SK-N-SH treated with all-trans-retinoic acid at 6 μM for 48 hours (cell line): ENCODE data around the gene FAM111A.
A peak's percentile ranks its signal among the peaks of the same experiment; 100 is the strongest.
"Not testable (repeated sequence)": the region's sequence is repeated elsewhere in the genome, so short reads cannot be mapped to it uniquely, and the experiment has no call there.

Experiments
- ATAC-seq: fragments of 200-7000 bp; cut with Tn5 transposase; 3 replicates; pipeline ENCODE4 v1.9.1; 2020; ENCODE audit warnings: mild to moderate bottlenecking, moderate library complexity
- ARNTL ChIP-seq: fragments of 450-650 bp; formaldehyde crosslinking; IDR thresholded peaks from 2 replicates; pipeline ENCODE4 v1.5.0; 2020; ENCODE audit warnings: low read depth, mild to moderate bottlenecking, moderate library complexity, borderline replicate concordance
- BACH2 ChIP-seq: fragments of 250-450 bp; sonication (Bioruptor Pico); IDR thresholded peaks from 2 replicates; pipeline ENCODE4 v1.9.0; 2021; ENCODE audit warnings: mild to moderate bottlenecking, borderline replicate concordance
- CSDC2 ChIP-seq: fragments of 250-450 bp; sonication (Bioruptor Pico); IDR thresholded peaks from 2 replicates; pipeline ENCODE4 v1.5.0; 2020; ENCODE audit warnings: mild to moderate bottlenecking, moderate library complexity
- ESRRG ChIP-seq: fragments of 250-450 bp; sonication (Bioruptor Pico); IDR thresholded peaks from 2 replicates; pipeline ENCODE4 v1.6.1; 2021; ENCODE audit warnings: mild to moderate bottlenecking
- GLIS3 ChIP-seq: fragments of 250-450 bp; sonication (Bioruptor Pico); IDR thresholded peaks from 2 replicates; pipeline ENCODE4 v1.5.0; 2020; ENCODE audit warnings: mild to moderate bottlenecking, moderate library complexity
- ISL1 ChIP-seq: fragments of 250-450 bp; sonication (Bioruptor Pico); IDR thresholded peaks from 2 replicates; pipeline ENCODE4 v2.1.2; 2022; ENCODE audit warnings: mild to moderate bottlenecking, moderate library complexity
- OSR1 ChIP-seq: fragments of 250-450 bp; sonication (Bioruptor Pico); IDR thresholded peaks from 2 replicates; pipeline ENCODE4 v1.8.0; 2022; ENCODE audit warnings: moderate library complexity, mild to moderate bottlenecking, inconsistent platforms
- PPARA ChIP-seq: fragments of 250-450 bp; sonication (Bioruptor Pico); IDR thresholded peaks from 2 replicates; pipeline ENCODE4 v1.5.0; 2020; ENCODE audit warnings: mild to moderate bottlenecking, borderline replicate concordance
- RARB ChIP-seq: fragments of 250-450 bp; sonication (Bioruptor Pico); IDR thresholded peaks from 2 replicates; pipeline ENCODE4 v1.8.0; 2021; ENCODE audit warnings: mild to moderate bottlenecking, moderate library complexity
- SNAI2 ChIP-seq: fragments of 250-450 bp; sonication (Bioruptor Pico); IDR thresholded peaks from 2 replicates; pipeline ENCODE4 v1.5.0; 2020; ENCODE audit warnings: mild to moderate bottlenecking, moderate library complexity
- TOX ChIP-seq: fragments of 250-450 bp; sonication (Bioruptor Pico); IDR thresholded peaks from 2 replicates; pipeline ENCODE4 v1.8.0; 2021; ENCODE audit warnings: mild to moderate bottlenecking, moderate library complexity, borderline replicate concordance
- ZC3H10 ChIP-seq: fragments of 250-450 bp; sonication (Bioruptor Pico); IDR thresholded peaks from 2 replicates; pipeline ENCODE4 v1.5.1; 2021; ENCODE audit warnings: mild to moderate bottlenecking, moderate library complexity
- ZFP3 ChIP-seq: fragments of 250-450 bp; sonication (Bioruptor Pico); IDR thresholded peaks from 2 replicates; pipeline ENCODE4 v1.5.0; 2020; ENCODE audit warnings: mild to moderate bottlenecking, moderate library complexity
- ZFP30 ChIP-seq: fragments of 450-650 bp; formaldehyde crosslinking; IDR thresholded peaks from 2 replicates; pipeline ENCODE4 v1.5.0; 2022; ENCODE audit warnings: mild to moderate bottlenecking, moderate library complexity
- ZNF565 ChIP-seq: fragments of 450-650 bp; formaldehyde crosslinking; conservative IDR thresholded peaks from 2 replicates; pipeline ENCODE4 v1.5.0; 2020; ENCODE audit warnings: low read depth, mild to moderate bottlenecking, moderate library complexity
- ZNF70 ChIP-seq: fragments of 450-650 bp; formaldehyde crosslinking; IDR thresholded peaks from 2 replicates; pipeline ENCODE4 v1.5.0; 2020; ENCODE audit warnings: mild to moderate bottlenecking, moderate library complexity
- ZNF8 ChIP-seq: fragments of 450-650 bp; formaldehyde crosslinking; IDR thresholded peaks from 2 replicates; pipeline ENCODE4 v1.5.0; 2020; ENCODE audit warnings: mild to moderate bottlenecking, moderate library complexity
- TF ChIP-seq, protein P1 (sequence below): fragments of 250-450 bp; sonication (Bioruptor Pico); IDR thresholded peaks from 2 replicates; pipeline ENCODE4 v1.5.0; 2020; ENCODE audit warnings: mild to moderate bottlenecking, moderate library complexity
- TF ChIP-seq, protein P2 (sequence below): fragments of 250-450 bp; sonication (Bioruptor Pico); IDR thresholded peaks from 2 replicates; pipeline ENCODE4 v1.5.1; 2020; ENCODE audit warnings: low read depth, mild to moderate bottlenecking, moderate library complexity
- TF ChIP-seq, protein P3 (sequence below): fragments of 250-450 bp; sonication (Bioruptor Pico); IDR thresholded peaks from 2 replicates; pipeline ENCODE4 v1.8.0; 2020; ENCODE audit warnings: mild to moderate bottlenecking, moderate library complexity, borderline replicate concordance
- TF ChIP-seq, protein P4 (sequence below): fragments of 250-450 bp; sonication (Bioruptor Pico); IDR thresholded peaks from 2 replicates; pipeline ENCODE4 v1.5.1; 2021; ENCODE audit warnings: mild to moderate bottlenecking, moderate library complexity

Gene FAM111A

DNA sequence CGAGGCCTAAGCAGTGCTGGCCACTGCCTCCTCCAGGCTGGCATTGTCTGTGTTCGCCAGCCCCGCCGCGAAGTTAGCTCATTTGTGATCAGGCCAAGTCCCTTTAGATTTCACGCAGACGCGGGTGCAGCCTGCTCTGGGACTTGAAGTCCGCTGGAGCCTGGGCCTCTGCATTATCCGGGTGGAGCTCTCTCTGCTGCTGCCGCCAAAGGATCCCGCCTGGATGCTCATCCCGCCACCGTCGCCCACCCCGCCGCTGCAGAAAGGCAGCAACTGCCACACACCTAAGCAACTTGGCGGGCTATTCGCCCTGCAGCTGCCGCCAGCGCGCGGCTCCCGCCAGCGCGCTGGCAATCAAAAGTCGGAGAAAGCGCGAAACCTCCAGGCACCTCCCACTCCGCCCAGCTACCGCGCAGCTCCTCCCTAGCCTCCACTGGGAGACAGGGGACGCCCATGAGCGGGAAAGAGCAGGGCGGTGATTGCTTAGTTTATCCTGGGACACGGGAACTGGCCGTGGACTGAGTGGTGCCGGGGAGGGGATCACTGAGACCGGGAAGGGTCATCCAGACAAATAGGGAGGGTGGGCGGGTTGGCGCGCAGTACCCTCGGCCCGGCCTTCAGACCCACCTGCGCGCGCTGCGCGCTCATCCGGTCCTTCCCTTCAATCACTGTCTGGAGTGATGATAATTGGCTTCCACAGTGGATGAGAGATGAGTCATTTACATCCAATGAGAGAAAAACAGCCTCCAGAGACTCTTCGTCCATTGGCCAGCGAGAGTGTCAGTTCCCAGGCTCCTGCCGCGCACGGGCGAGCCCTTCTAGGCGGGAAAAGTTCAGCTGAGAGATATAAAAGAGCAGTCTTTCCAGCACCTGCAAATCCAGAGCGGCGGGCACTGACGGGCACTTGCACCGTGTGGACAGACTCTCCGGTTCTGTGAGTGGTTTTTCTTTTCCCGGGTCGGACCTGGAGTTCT lies 36.0 kb upstream of the FAM111A start, which contains the start of gene FAM111B:
Gene FAM111B (plus strand): TSS at position 875 of the 974 bp plus-strand sequence. CDS start 2,389 bp downstream, outside the sequence.
- TF ChIP-seq TOX (CRISPR knock-in tag), result no peak
- TF ChIP-seq, protein P1, sequence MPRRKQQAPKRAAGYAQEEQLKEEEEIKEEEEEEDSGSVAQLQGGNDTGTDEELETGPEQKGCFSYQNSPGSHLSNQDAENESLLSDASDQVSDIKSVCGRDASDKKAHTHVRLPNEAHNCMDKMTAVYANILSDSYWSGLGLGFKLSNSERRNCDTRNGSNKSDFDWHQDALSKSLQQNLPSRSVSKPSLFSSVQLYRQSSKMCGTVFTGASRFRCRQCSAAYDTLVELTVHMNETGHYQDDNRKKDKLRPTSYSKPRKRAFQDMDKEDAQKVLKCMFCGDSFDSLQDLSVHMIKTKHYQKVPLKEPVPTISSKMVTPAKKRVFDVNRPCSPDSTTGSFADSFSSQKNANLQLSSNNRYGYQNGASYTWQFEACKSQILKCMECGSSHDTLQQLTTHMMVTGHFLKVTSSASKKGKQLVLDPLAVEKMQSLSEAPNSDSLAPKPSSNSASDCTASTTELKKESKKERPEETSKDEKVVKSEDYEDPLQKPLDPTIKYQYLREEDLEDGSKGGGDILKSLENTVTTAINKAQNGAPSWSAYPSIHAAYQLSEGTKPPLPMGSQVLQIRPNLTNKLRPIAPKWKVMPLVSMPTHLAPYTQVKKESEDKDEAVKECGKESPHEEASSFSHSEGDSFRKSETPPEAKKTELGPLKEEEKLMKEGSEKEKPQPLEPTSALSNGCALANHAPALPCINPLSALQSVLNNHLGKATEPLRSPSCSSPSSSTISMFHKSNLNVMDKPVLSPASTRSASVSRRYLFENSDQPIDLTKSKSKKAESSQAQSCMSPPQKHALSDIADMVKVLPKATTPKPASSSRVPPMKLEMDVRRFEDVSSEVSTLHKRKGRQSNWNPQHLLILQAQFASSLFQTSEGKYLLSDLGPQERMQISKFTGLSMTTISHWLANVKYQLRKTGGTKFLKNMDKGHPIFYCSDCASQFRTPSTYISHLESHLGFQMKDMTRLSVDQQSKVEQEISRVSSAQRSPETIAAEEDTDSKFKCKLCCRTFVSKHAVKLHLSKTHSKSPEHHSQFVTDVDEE, result 0 out of 2 replicates have a peak, but pooled peaks have one; percentile 43
- no peak for TF ChIP-seq ESRRG (CRISPR knock-in tag)
- peak; percentile 98 for ATAC-seq

DNA sequence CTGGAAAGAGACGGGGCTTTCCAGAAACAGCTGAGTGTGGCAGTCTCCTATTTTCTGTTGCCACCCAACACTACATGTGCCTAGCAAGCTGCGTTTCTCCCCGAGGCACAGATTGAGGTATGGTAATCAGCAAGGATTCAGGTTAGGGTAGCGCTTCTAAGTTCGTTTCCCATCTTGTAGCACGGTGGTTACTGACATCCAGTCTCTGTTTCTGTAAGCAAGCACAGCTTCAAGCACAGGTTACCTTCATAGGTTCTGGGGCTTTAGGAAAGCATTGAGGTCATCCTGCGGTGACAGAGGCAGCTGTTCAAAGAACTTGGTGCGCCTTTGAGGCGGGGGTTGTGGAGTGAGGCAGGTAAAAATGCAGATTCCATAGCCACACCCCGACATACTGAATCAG lies 34.9 kb upstream of the FAM111A start:
- not testable (repeated sequence) for ATAC-seq

DNA sequence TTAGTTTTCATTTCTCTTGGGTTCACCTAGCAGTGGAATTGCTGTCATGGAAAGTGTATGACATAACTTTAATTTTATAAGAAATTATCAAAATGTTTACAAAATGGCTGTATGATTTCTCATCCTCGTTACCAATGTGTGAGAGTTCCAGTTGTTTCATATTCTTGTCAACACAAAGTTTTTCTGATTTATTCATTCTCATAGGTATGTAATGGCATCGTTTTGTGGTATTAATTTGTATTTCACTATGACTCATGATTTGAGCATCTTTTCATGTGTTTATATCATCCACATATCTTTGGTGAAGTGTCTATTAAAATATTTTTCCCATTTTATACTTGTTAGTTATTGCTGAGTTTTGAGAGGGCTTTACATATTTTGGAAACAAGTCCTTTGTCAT lies 30.2 kb upstream of the FAM111A start:
- ATAC-seq, result no peak
- TF ChIP-seq RARB (CRISPR knock-in tag), result no peak
- no peak for TF ChIP-seq ESRRG (CRISPR knock-in tag)
- TF ChIP-seq ISL1 (CRISPR knock-in tag), result no peak
- no peak for TF ChIP-seq ZNF565 (CRISPR knock-in tag)
- no peak for TF ChIP-seq CSDC2 (CRISPR knock-in tag)
- TF ChIP-seq SNAI2 (CRISPR knock-in tag), result no peak
- no peak for TF ChIP-seq ZFP3 (CRISPR knock-in tag)
- TF ChIP-seq, protein P2, sequence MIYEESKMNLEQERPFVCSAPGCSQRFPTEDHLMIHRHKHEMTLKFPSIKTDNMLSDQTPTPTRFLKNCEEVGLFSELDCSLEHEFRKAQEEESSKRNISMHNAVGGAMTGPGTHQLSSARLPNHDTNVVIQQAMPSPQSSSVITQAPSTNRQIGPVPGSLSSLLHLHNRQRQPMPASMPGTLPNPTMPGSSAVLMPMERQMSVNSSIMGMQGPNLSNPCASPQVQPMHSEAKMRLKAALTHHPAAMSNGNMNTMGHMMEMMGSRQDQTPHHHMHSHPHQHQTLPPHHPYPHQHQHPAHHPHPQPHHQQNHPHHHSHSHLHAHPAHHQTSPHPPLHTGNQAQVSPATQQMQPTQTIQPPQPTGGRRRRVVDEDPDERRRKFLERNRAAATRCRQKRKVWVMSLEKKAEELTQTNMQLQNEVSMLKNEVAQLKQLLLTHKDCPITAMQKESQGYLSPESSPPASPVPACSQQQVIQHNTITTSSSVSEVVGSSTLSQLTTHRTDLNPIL (CRISPR knock-in tag), result no peak
- no peak for TF ChIP-seq OSR1 (CRISPR knock-in tag)
- TF ChIP-seq, protein P1, result no peak
- TF ChIP-seq ZC3H10 (CRISPR knock-in tag), result no peak
- TF ChIP-seq GLIS3, result no peak
- TF ChIP-seq ARNTL (CRISPR knock-in tag), result no peak
- TF ChIP-seq BACH2 (CRISPR knock-in tag), result no peak
- TF ChIP-seq PPARA (CRISPR knock-in tag), result no peak
- TF ChIP-seq, protein P3, sequence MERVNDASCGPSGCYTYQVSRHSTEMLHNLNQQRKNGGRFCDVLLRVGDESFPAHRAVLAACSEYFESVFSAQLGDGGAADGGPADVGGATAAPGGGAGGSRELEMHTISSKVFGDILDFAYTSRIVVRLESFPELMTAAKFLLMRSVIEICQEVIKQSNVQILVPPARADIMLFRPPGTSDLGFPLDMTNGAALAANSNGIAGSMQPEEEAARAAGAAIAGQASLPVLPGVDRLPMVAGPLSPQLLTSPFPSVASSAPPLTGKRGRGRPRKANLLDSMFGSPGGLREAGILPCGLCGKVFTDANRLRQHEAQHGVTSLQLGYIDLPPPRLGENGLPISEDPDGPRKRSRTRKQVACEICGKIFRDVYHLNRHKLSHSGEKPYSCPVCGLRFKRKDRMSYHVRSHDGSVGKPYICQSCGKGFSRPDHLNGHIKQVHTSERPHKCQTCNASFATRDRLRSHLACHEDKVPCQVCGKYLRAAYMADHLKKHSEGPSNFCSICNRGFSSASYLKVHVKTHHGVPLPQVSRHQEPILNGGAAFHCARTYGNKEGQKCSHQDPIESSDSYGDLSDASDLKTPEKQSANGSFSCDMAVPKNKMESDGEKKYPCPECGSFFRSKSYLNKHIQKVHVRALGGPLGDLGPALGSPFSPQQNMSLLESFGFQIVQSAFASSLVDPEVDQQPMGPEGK (CRISPR knock-in tag), result no peak
- no peak for TF ChIP-seq ZNF70 (CRISPR knock-in tag)

DNA sequence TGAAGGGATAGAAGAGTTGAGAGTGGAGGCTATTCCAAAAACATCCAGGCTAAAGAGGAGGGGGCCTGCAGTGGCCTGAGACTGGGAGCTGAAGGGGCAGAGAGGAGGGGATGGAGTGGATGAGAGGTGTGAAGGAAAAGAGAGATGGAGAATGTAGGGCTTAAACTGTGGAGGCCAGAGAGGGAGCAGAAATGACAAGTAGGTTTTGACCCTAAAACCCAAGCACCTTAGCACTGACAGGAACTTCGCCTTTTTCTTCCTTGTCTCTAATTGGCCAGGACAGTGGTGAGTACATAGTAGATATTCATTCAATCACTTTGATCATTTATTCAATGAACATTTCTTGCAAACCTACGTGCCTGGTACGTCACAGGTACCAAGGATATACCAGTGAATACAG lies 28.3 kb upstream of the FAM111A start:
- TF ChIP-seq BACH2 (CRISPR knock-in tag) (no peak), OSR1 (CRISPR knock-in tag) (no peak), ZNF8 (CRISPR knock-in tag) (no peak), ZFP30 (CRISPR knock-in tag) (no peak), ZNF70 (CRISPR knock-in tag) (no peak), ZNF565 (CRISPR knock-in tag) (no peak), ZFP3 (CRISPR knock-in tag) (no peak), ZC3H10 (CRISPR knock-in tag) (no peak), ISL1 (CRISPR knock-in tag) (no peak), TOX (CRISPR knock-in tag) (no peak), CSDC2 (CRISPR knock-in tag) (no peak)
- TF ChIP-seq, protein P4, sequence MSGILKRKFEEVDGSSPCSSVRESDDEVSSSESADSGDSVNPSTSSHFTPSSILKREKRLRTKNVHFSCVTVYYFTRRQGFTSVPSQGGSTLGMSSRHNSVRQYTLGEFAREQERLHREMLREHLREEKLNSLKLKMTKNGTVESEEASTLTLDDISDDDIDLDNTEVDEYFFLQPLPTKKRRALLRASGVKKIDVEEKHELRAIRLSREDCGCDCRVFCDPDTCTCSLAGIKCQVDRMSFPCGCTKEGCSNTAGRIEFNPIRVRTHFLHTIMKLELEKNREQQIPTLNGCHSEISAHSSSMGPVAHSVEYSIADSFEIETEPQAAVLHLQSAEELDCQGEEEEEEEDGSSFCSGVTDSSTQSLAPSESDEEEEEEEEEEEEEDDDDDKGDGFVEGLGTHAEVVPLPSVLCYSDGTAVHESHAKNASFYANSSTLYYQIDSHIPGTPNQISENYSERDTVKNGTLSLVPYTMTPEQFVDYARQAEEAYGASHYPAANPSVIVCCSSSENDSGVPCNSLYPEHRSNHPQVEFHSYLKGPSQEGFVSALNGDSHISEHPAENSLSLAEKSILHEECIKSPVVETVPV, result no peak
- TF ChIP-seq, protein P2 (CRISPR knock-in tag), result no peak
- TF ChIP-seq, all 23 proteins: peak for 0
- no peak for ATAC-seq
